Measurements from ENCODE around the gene KCTD20.

KCTD20 gene

DNA sequence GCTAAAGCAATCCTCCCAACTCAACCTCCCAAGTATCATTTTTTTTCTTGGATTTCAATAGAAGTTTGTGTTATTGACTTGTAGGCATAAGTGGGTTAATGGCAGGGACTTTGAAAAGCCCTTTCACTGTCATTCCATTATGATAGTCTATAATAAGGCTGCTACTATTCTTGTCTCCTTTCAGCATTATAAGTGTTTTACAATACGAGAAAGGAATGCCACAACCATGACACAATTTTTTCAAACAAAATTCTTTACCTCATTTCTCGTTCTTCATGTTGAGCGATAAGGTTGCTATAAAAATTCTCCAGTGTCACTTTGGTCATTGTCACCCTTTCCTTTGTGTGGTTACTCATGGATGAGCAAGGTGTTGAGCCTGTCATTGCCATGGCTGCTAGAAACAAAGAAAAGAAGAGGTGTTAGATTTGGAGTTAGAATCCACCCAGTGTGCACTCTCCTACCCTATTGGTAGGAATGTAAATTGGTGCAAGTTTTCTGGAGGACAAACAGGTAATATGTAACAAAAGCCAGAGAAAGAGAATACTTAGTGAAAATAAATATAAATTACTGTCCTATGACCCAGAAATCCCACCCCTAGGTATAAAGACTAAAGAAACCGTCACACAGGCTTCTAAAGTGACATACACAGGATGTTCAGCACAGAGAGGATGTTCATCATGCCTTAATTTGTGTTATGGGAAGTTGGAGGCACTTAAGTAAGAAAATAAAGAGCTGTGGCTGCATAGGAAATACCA lies 97.2 kb downstream of the KCTD20 start:
- H3K9ac ChIP-seq (ENCODE audit: low read length), result no peak overlapping the region
- no peaks in the 10 kb centered on the region for H4K20me1 ChIP-seq (ENCODE audit: insufficient read depth, low read length)
- no peaks in the 10 kb centered on the region for H3K27me3 ChIP-seq (ENCODE audit: low read depth, low read length)
- no peaks in the 10 kb centered on the region for H3K4me1 ChIP-seq (ENCODE audit: low read length)
- H3K4me2 ChIP-seq (ENCODE audit: low read length), result no peak overlapping the region
- no peaks in the 10 kb centered on the region for H3K9me3 ChIP-seq (ENCODE audit: insufficient read depth, low read length)
- H3K36me3 ChIP-seq (replicated peaks; ENCODE audit: low read depth, low read length), result peaks cover 19% of the 10 kb centered on the region
- TF ChIP-seq, protein P1, sequence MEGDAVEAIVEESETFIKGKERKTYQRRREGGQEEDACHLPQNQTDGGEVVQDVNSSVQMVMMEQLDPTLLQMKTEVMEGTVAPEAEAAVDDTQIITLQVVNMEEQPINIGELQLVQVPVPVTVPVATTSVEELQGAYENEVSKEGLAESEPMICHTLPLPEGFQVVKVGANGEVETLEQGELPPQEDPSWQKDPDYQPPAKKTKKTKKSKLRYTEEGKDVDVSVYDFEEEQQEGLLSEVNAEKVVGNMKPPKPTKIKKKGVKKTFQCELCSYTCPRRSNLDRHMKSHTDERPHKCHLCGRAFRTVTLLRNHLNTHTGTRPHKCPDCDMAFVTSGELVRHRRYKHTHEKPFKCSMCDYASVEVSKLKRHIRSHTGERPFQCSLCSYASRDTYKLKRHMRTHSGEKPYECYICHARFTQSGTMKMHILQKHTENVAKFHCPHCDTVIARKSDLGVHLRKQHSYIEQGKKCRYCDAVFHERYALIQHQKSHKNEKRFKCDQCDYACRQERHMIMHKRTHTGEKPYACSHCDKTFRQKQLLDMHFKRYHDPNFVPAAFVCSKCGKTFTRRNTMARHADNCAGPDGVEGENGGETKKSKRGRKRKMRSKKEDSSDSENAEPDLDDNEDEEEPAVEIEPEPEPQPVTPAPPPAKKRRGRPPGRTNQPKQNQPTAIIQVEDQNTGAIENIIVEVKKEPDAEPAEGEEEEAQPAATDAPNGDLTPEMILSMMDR (IDR thresholded peaks at IDR 0.05; ENCODE audit: low read depth, low read length), result no peak
- no peak for TF ChIP-seq EZH2phosphoT487 (IDR thresholded peaks at IDR 0.05; ENCODE audit: low read depth)
- H3K4me3 ChIP-seq (ENCODE audit: low read length), result no peak overlapping the region
- H2AFZ ChIP-seq (ENCODE audit: low read depth, low read length), result no peak overlapping the region
- peaks cover 6% of the 10 kb centered on the region; the same call in 1 of the 2 replicates for H3K79me2 ChIP-seq (ENCODE audit: low read length)
- no peak overlapping the region for H3K27ac ChIP-seq (ENCODE audit: low read length)

All from OCI-LY3 (cell line).